Renal pelvis (tissue), 4 donors: ENCODE results near the gene PRMT1. TPM values are rescaled to one million over a fixed set of nuclear protein-coding genes. Genes with fewer than 3 reads are reported as not detected.

ENCODE experiments used
- DNase-seq: peaks from one replicate; pipeline ENCODE4 v3.0.0-alpha.2; 2013
- polyA plus RNA-seq, 3 donors: library from polyadenylated mRNA; unstranded; fragments of 120-200 nt; gene quantifications; one replicate each; pipeline ENCODE4 v1.2.1, GENCODE V29; 2013; ENCODE audit not compliant: insufficient read length in 3 of 3

PRMT1 gene
- polyA plus RNA-seq, 3 donors, result 239 to 257 (median 241) TPM

GRCh38 chr19:49641688-49642491, 35.2 kb upstream of the PRMT1 start, which contains the start of gene SCAF1:
SCAF1 (plus strand) TSS chr19:49642209; CDS start chr19:49645027, 2,818 bp downstream.
- peak; percentile 99 for DNase-seq

- DNase-seq, result no peak
Observed at GRCh38 chr19:49642492-49643035, 34.5 kb upstream of the PRMT1 start.

- DNase-seq, result no peak
Observed at GRCh38 chr19:49643466-49643865, 33.6 kb upstream of the PRMT1 start.

GRCh38 chr19:49645592-49645991, 31.5 kb upstream of the PRMT1 start:
- DNase-seq, result no peak

GRCh38 chr19:49645995-49646394, 31.1 kb upstream of the PRMT1 start:
- no peak for DNase-seq

- DNase-seq, result no peak
Observed at GRCh38 chr19:49646586-49646985, 30.5 kb upstream of the PRMT1 start.

GRCh38 chr19:49651029-49651819, 25.8 kb upstream of the PRMT1 start:
- no peak for DNase-seq

- DNase-seq, result no peak
Observed at GRCh38 chr19:49651820-49652550, 25.1 kb upstream of the PRMT1 start.

- DNase-seq, result no peak
Observed at GRCh38 chr19:49652551-49653465, 24.3 kb upstream of the PRMT1 start.

- no peak for DNase-seq
Observed at GRCh38 chr19:49653466-49653806, 23.6 kb upstream of the PRMT1 start.

- DNase-seq, result no peak
Observed at GRCh38 chr19:49654581-49654980, 22.5 kb upstream of the PRMT1 start.

- no peak for DNase-seq
Observed at GRCh38 chr19:49655570-49656455, 21.3 kb upstream of the PRMT1 start.

- no peak for DNase-seq
Observed at GRCh38 chr19:49656456-49657109, 20.5 kb upstream of the PRMT1 start.

GRCh38 chr19:49657493-49658138, 19.5 kb upstream of the PRMT1 start:
- DNase-seq, result no peak

- no peak for DNase-seq
Observed at GRCh38 chr19:49658139-49658517, 18.9 kb upstream of the PRMT1 start.

- no peak for DNase-seq
Observed at GRCh38 chr19:49658566-49659442, 18.3 kb upstream of the PRMT1 start.

- no peak for DNase-seq
Observed at GRCh38 chr19:49660338-49660961, 16.6 kb upstream of the PRMT1 start.
